ENCODE results near the gene CFAP97.

The CFAP97 gene

GRCh38 chr4:185149392-185149791, 54.4 kb downstream of the CFAP97 start:
- H3K36me3 ChIP-seq (replicated peaks; ENCODE audit: insufficient read depth, low read length), result no peaks in the 10 kb centered on the region; the same call in 1 of the 2 replicates
- TF ChIP-seq EZH2 (optimal IDR thresholded peaks at IDR 0.05; ENCODE audit: low read depth, low read length) (no peak), CTCF (IDR thresholded peaks at IDR 0.05; ENCODE audit: low read length) (no peak), EZH2phosphoT487 (IDR thresholded peaks at IDR 0.05; ENCODE audit: low read length) (no peak)

GRCh38 chr4:185145572-185145971, 58.2 kb downstream of the CFAP97 start:
- H3K4me3 ChIP-seq (ENCODE audit: low read length), result no peak overlapping the region
- H3K79me2 ChIP-seq (ENCODE audit: low read length), result peaks cover 32% of the 10 kb centered on the region
- H2AFZ ChIP-seq (ENCODE audit: low read length), result no peak overlapping the region
- no peaks in the 10 kb centered on the region; the same call in 1 of the 2 replicates for H3K36me3 ChIP-seq (replicated peaks; ENCODE audit: insufficient read depth, low read length)
- no peaks in the 10 kb centered on the region for H3K9me2 ChIP-seq (replicated peaks; ENCODE audit: insufficient read depth, low read length)
- H3K4me1 ChIP-seq (ENCODE audit: low read length), result peaks cover 16% of the 10 kb centered on the region
- H3K9me3 ChIP-seq (replicated peaks; ENCODE audit: insufficient read depth, low read length), result no peaks in the 10 kb centered on the region
- TF ChIP-seq EZH2phosphoT487 (IDR thresholded peaks at IDR 0.05; ENCODE audit: low read length), result no peak
- TF ChIP-seq EZH2 (optimal IDR thresholded peaks at IDR 0.05; ENCODE audit: low read depth, low read length), result no peak
- no peak for TF ChIP-seq CTCF (IDR thresholded peaks at IDR 0.05; ENCODE audit: low read length)
- no peak overlapping the region for H3K9ac ChIP-seq (ENCODE audit: low read length)
- no peak overlapping the region for H3K27ac ChIP-seq (ENCODE audit: low read length)
- H4K20me1 ChIP-seq (ENCODE audit: insufficient read depth, low read length), result 0 out of 2 replicates have a peak, but pooled peaks cover 3% of the 10 kb centered on the region
- no peak for DNase-seq
- H3K4me2 ChIP-seq (ENCODE audit: low read depth, low read length), result no peak overlapping the region
- no peaks in the 10 kb centered on the region for H3F3A ChIP-seq (ENCODE audit: insufficient read depth, low read length)
- no peaks in the 10 kb centered on the region for H3K27me3 ChIP-seq (replicated peaks; ENCODE audit: insufficient read depth, low read length)

More at GRCh38 chr4:185149392-185149791, 54.4 kb downstream of the CFAP97 start:
- Histone ChIP-seq H3K4me3 (ENCODE audit: low read length) (no peak overlapping the region), H3K9me2 (replicated peaks; ENCODE audit: insufficient read depth, low read length) (no peaks in the 10 kb centered on the region), H3K27ac (ENCODE audit: low read length) (no peak overlapping the region), H3K9me3 (replicated peaks; ENCODE audit: insufficient read depth, low read length) (no peaks in the 10 kb centered on the region), H3K4me2 (ENCODE audit: low read depth, low read length) (no peak overlapping the region), H3K9ac (ENCODE audit: low read length) (no peak overlapping the region), H2AFZ (ENCODE audit: low read length) (no peak overlapping the region), H4K20me1 (ENCODE audit: insufficient read depth, low read length) (0 out of 2 replicates have a peak, but pooled peaks cover 3% of the 10 kb centered on the region), H3K27me3 (replicated peaks; ENCODE audit: insufficient read depth, low read length) (no peaks in the 10 kb centered on the region), H3K79me2 (ENCODE audit: low read length) (peaks cover 23% of the 10 kb centered on the region), H3F3A (ENCODE audit: insufficient read depth, low read length) (no peaks in the 10 kb centered on the region), H3K4me1 (ENCODE audit: low read length) (peaks cover 7% of the 10 kb centered on the region)
- no peak for DNase-seq

GRCh38 chr4:185144601-185145240, 59.1 kb downstream of the CFAP97 start:
- H3K4me1 ChIP-seq (ENCODE audit: low read length), result peaks cover 16% of the 10 kb centered on the region
- H3F3A ChIP-seq (ENCODE audit: insufficient read depth, low read length), result no peaks in the 10 kb centered on the region
- peak overlapping the region; percentile 88 for H3K4me2 ChIP-seq (ENCODE audit: low read depth, low read length)
- H3K36me3 ChIP-seq (replicated peaks; ENCODE audit: insufficient read depth, low read length), result no peaks in the 10 kb centered on the region; the same call in 1 of the 2 replicates
- no peak overlapping the region for H3K9ac ChIP-seq (ENCODE audit: low read length)
- no peak overlapping the region for H3K27ac ChIP-seq (ENCODE audit: low read length)
- TF ChIP-seq EZH2 (optimal IDR thresholded peaks at IDR 0.05; ENCODE audit: low read depth, low read length) (no peak), CTCF (IDR thresholded peaks at IDR 0.05; ENCODE audit: low read length) (no peak), EZH2phosphoT487 (IDR thresholded peaks at IDR 0.05; ENCODE audit: low read length) (no peak)
- no peak overlapping the region for H2AFZ ChIP-seq (ENCODE audit: low read length)
- H4K20me1 ChIP-seq (ENCODE audit: insufficient read depth, low read length), result 0 out of 2 replicates have a peak, but pooled peaks cover 3% of the 10 kb centered on the region
- no peak for DNase-seq
- no peaks in the 10 kb centered on the region for H3K9me3 ChIP-seq (replicated peaks; ENCODE audit: insufficient read depth, low read length)
- H3K9me2 ChIP-seq (replicated peaks; ENCODE audit: insufficient read depth, low read length), result no peaks in the 10 kb centered on the region
- peak overlapping the region; percentile 77; the same call in 1 of the 2 replicates for H3K4me3 ChIP-seq (ENCODE audit: low read length)
- H3K27me3 ChIP-seq (replicated peaks; ENCODE audit: insufficient read depth, low read length), result no peaks in the 10 kb centered on the region
- H3K79me2 ChIP-seq (ENCODE audit: low read length), result peaks cover 32% of the 10 kb centered on the region
